Fibroblast of mammary gland (primary cell): Measurements from ENCODE around the gene BCL2L2.
A peak's percentile ranks its signal among the peaks of the same experiment; 100 is the strongest.

ENCODE experiments used
- DNase-seq: peaks from one replicate; pipeline ENCODE4 v3.0.0-alpha.2; 2010; ENCODE audit warnings: low read depth
- H3K4me3 ChIP-seq: 2 replicates; pipeline ENCODE4 v1.5.1; 2011; ENCODE audit warnings: low read depth, mild to moderate bottlenecking, low read length, moderate library complexity; ENCODE audit not compliant: control insufficient read depth
- TF ChIP-seq, protein P1 (sequence below): conservative IDR thresholded peaks from 2 replicates; pipeline ENCODE4 v1.5.1; 2011; ENCODE audit warnings: low read depth, low read length, inconsistent platforms; ENCODE audit not compliant: control insufficient read depth, insufficient read depth

BCL2L2 gene

DNA sequence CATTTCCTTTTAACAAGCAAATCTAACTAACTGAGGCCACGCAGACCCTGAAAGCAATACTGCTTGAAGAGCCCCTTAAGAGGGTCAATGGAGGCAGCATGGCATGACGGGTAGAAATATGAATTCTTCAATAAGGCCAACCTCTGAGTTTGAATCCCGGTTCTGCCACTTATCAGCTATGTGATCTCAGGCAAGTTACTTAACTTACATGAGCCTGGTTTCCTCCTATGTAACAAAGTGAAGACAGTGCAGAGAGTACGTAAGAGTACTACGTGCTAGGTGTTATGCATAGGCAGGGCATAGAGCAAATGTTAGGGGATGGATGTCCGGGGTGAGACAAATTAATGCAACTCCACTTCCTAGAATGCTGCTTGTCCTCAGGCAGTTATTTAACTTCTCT, 25.4 kb upstream of the BCL2L2 start:
- H3K4me3 ChIP-seq, result no peak overlapping the region
- DNase-seq, result no peak
- TF ChIP-seq, protein P1, sequence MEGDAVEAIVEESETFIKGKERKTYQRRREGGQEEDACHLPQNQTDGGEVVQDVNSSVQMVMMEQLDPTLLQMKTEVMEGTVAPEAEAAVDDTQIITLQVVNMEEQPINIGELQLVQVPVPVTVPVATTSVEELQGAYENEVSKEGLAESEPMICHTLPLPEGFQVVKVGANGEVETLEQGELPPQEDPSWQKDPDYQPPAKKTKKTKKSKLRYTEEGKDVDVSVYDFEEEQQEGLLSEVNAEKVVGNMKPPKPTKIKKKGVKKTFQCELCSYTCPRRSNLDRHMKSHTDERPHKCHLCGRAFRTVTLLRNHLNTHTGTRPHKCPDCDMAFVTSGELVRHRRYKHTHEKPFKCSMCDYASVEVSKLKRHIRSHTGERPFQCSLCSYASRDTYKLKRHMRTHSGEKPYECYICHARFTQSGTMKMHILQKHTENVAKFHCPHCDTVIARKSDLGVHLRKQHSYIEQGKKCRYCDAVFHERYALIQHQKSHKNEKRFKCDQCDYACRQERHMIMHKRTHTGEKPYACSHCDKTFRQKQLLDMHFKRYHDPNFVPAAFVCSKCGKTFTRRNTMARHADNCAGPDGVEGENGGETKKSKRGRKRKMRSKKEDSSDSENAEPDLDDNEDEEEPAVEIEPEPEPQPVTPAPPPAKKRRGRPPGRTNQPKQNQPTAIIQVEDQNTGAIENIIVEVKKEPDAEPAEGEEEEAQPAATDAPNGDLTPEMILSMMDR, result no peak

DNA sequence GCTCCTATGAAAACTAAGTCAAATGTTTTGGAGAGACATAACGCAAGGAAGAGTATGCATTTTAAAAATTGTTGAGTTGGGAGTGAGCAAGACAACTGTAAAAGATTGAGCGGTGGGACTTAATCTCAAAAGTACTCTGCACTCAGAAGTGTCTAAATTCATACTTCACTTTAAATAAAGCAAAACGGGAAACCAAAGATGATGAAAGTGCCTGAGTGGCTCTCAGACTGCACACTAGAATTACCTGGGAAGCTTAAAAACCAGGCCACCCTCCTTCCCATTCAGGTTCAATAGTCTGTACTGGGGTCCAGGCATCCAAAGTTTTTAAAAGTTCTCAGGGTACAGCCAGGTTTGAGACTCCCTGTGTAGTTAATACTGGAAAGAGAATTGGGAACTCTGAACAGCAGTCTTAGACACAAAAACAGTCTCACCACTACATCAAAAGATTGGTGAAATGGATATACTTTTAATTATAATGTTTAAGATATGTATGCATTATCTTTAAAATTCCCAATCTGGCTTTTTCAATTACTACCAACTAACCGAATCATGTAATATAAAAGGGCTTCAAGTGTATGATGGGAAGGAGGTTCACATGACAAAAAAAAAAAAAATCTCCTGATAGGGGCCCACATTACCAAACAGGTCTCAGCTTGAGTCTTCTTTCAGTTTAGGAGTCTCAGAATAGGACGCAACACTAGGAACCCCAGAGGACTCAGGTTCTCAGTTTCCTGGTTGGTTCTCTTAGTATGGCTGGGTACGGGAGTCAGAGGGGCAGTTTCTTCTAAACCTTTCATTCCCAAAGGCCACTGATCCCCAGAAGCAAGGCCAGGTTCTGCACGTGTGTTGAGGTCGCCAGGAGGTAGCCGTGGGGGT, 21.7 kb upstream of the BCL2L2 start:
- DNase-seq, result peak; percentile 25
- TF ChIP-seq, protein P1, result no peak
- peak overlapping the region; percentile 89 for H3K4me3 ChIP-seq

DNA sequence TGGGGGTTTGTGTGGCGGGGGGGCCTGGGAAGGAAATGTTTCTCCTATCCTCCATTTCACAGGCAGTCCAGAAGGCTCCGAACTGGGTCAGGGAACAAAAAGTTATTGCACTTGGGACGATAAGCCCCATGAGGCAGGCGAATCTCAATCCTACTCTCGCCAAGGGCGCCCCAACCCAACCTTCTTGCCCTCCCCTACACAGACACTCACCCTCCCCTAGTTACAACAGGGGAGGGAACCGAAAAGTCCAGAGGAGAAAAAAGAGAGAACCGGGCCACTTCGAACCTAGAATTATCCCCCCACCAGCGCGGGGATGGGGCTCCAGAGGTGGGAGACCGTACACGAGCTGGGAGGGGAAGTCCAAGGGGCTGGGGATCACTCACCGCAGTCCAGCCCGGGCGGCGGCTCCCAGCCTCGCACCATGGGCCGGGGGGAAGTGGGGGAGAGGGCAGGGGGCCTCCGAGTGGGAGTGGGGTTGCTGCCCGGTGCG, 21.1 kb upstream of the BCL2L2 start:
- peak overlapping the region; percentile 89 for H3K4me3 ChIP-seq
- no peak for DNase-seq
- TF ChIP-seq, protein P1, result no peak

DNA sequence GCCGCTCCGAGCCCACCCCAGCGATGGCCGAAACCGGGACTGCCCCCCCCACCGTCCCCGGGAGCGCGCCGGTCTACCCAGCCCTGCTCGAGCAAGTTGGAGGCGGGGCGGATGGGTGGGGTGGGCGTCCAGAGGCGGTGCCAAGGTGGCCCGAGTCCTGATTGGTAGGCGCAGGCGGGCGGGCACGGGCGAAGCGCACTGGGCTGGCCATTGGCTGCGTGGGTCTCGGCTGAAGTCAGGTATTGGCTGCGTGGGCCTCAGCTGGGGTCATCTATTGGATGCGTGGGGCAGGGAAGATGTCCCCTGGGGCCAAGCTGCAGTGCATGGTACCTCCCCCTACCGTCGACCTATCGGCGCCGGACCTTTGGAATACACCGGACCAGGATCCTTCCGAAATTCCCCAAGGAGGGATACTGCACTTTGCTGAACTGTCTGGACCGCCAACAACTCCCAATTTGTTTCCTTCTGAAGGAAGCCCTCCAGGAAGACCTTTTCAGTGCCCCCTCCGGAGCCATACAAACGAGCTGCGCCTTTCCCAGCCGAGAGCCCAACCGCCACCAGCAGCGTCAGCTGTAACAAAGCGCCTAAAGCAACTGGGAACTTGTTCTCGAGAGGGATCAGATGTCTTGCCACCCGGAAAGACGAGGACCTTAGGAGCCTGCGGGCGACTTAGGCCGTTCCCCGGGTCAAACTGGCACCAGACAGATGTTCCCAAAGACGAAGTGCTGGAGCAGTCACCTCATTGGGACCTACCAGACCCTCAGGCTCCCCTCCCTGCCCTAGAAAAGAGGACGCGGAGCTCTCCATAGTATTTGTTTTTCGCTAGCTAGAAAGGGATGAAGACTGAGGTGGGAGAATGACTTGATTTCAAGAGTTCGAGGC, 20.4 kb upstream of the BCL2L2 start, which contains the start of gene HOMEZ:
Gene HOMEZ (minus strand): TSS at position 113 of the 882 bp plus-strand sequence. CDS start 180 bp downstream, outside the sequence.
- H3K4me3 ChIP-seq, result peak within 1 kb of the TSS; percentile 89
- DNase-seq, result peak; percentile 98
- TF ChIP-seq, protein P1, result no peak

DNA sequence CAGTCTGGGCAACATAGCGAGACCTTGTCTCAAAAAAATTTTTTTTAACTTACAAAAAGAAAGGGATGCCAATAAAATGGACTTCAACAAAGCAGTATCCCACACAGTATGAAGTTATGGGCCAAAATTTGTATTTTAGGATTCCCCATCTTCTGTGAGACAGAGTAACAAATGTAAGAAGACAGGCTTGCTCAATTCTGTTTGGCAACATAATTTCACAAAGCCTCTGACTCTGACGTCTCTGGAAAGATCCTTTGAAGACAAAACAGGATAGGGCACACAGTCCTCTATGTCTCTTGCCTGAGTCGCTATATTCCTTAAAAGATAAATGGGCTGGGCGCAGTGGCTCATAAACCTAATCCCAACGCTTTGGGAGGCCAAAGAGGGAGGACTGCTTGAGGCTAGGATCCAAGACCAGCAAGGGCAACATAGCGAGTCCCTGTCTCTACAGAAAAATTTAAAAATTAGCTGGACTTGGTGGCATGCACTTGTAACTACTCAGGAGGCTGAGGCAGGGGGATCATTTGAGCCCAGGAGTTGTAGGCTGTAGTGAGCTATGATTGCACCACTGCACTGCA, 19.6 kb upstream of the BCL2L2 start:
- peak overlapping the region; percentile 89 for H3K4me3 ChIP-seq
- TF ChIP-seq, protein P1, result no peak
- peak; percentile 46 for DNase-seq
